GM18909 (cell line): ENCODE results near the gene RAB7B.

Experiments
- ATAC-seq: cut with Tn5 transposase; IDR thresholded peaks from one replicate; pipeline ENCODE4 v1.9.1; 2021; ENCODE audit warnings: mild to moderate bottlenecking; ENCODE audit not compliant: unreplicated experiment, poor library complexity

Gene RAB7B

DNA sequence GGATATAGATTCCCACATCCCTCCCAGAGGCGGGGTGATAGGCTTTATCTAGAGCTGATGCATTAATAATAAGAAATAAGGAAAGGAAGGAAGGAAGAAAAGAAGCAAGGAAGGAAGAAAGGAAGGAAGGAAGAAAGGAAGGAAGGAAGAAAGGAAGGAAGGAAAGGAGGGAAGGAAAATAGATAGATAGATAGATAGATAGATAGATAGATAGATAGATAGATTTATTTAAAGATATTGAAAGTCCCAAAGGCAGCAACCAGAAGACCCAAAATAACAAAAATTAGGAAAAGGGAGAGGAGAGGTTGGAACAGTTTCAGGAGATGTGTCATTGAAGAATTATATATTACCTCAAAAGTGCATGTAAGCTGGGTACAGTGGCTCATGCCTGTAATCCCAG, 47.7 kb downstream of the RAB7B start:
- ATAC-seq = no peak

DNA sequence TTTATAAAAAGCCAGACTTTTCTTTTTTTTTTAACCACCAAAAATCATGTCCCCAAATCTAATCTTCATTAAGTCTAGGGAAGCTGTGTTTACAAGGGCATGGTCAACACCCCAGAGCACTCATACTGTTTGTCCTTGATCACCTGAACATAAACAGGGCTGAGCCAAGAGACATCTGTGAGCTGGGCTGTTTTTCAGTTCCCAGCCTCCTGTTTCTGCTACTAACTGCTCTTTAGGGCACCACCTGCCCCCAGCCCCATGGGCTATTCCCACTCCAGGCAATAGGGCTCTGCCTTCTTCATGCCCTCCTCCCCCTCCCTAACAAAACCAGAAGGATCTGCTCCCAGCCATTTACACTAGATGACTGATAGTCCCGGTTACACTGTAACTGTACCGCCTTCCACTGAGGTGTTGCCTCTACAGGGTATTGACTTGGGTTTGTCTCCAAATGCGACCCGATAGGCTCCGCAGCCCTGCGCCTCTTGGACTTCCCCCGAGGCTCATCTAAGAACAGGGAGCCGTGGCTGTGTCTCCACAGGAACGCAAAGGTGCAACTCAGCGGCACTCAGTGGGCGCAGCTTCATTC, 48.3 kb downstream of the RAB7B start:
- ATAC-seq = no peak

DNA sequence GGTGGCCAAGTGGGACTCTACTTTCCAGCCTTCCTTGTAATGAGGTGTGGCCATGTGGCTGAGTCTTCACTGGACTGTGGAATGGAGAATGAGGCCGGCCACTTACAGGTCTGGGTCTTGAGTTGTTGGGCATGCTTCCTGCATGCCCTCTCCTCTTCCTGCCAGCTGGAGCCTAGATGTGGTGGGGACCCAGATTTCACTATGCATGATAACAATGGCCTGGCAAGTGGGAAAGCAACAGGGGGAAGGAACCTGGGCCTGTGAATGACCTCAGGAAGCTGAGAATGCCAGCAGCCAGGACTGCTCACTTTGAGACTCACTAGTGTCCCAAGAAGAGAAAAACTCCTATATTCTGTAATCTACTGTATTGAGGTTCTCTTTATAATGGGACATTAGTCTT, 51.4 kb downstream of the RAB7B start:
- ATAC-seq = no peak

DNA sequence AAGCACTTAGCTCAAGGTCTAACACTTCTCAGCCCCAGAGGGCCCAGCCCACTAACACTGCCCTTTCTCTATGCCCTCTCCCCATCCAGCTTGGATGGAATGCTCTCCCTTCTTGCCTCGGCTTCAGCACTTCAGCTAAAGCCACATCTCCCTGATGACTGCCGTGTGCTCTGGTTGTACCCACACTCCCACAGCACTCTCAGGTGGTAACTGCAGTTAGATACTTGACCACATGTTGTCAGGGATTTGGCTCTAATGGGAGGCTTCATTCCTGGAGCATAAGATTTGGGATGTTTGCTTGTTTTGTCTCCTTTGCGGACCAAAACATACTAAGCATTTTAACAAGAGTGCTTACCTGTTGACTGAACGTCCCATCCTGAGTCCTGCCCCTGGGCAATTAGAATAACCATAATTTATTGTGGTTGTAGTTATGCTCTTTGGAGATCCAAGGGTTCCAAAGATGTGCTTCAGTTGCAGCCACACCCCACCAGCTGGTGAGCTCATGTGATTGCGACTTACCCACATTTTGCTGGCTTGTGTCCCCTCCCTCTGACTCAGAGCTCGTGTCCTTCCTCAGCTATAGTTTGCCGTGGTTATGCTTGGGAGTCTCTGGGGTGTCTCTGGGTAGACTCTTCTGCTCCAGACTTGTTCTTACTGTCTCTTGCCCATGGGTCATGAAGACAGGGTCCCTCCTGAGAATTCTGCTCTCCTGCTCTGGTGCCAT, 52.2 kb downstream of the RAB7B start:
- no peak for ATAC-seq

DNA sequence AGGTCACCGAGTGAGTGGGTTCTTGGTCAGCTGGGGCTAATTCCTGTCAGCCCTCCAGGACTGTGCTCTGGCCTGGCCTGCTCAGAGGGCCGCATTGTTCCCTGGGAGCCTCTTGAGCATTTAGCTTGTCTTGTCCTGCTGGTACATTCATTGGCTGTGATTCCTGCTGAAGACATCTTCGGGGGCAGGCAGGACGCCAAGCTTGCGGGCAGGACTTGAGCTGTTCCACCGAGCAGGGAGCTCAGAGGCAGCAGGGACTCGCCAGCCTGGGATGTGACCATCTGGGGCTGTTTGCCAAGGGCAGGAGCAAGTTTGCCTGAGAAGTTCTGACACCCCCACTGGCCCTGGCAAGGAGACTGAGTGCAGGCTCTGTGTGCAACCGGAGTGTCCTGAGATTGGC, 52.9 kb downstream of the RAB7B start:
- ATAC-seq = no peak

DNA sequence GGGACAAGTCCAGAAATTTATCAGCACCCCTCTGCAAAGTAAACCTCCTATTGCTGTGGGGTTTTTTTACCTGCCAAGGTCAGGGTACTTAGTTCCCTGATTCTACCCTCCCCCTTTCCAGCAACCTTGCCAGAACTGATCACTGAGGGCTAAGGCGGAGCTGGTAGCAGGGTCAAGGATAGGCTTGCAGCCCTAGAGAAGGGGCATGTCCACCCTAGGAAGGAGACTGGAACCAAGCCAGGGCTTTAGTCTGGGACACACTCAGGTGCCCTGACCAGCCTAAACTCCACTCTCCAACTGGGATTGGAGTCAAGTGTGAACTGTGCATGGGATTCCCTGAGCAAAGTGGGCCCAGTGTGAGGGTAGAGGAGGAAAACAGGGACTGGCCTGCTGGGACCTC, 53.4 kb downstream of the RAB7B start:
- no peak for ATAC-seq

DNA sequence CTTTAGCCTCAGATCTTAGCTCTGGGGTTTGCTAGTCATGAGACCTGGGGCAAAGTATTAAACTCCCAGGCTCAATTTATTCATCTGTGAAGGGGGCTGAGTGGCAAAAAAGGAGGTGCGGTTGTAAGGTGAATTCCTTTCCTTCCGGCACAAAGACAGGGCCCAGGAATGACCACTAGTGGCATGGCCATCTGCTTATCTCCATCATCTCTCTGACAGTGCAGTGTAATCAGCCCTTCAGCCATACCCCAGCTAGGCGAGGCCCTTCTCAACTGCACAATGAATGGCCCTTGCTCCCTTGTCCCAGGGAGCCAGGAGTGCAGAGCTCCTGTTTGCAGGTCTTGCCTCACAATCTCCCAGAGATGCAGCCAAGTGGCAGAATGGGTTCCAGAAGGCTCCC, 54.3 kb downstream of the RAB7B start:
- ATAC-seq = no peak

DNA sequence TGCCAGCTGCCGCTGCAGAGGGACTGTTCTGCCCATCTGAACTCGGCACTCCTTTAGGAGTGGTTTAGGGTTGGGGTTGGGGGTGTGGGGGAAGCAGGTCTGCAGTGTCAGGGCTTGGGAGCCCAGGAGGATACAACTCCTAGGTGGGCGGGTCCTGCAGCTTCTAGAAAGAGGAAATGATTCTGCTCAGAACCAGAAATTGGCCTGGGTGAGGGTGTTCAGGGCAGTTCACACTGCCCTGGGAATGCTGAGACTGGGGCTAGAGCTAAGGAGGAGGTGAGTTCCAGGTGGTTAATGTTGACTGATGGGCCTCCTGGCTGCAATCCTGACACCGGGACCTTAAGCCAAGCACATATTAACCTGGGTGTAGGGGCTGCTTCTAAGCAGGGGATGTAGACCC, 55.2 kb downstream of the RAB7B start:
- ATAC-seq = no peak

DNA sequence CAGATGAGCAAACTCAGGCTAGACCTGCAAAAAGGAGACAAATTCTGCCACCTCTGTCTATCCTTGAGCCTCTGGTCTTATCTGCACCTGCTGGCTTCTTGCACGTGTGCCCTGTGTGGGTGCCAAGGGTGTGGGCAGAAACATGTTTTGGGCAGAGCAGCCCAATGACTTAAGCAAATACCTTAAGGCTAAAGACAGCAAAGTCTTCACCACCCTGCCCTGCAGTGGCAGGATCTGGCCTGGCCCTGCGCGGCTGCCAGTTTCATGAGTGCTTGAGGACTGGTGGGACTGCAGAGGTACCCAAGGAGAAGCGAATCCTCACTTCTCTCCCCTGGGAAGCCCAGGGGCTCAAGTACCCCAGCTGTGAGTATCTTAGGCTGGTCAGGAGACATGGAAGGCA, 56.2 kb downstream of the RAB7B start:
- no peak for ATAC-seq

DNA sequence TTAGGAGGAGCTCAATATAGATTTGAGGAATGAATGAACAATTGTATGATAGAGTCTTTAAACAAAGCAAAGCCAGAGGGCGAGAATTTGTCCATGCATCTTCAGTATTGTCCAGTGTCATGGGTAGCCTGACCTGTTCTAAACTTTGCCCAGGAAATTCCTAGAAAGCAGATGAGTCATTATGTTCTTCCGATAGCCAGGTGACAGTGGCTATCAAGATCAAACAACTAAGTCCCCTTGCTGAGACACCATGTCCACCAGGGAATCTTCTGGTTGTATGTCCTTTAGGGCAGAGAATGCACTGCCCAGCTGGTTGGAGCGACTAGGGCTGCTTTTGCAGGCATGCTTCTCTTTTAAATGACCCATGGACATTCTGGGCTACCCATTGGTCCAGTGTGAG, 58.1 kb downstream of the RAB7B start:
- ATAC-seq = no peak

DNA sequence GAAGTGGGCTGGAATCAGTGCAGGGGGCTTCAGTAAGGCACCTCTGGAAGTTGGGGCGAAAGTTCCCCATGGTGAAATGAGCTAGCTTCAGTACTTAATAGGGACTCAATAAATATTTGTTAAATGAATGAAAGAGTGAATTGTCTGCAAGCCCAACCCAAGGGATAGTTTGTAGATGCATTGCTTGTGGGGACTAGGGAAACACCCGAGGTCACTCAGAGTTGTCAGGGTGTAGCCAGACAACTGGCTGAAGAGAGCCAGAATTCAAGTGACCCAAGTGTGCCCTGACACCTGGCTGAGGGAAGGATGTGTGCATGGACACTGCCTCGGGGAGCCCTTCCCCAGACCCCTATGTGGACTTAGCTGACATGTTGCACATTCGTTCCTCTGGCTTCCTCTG, 58.7 kb downstream of the RAB7B start:
- ATAC-seq = no peak

DNA sequence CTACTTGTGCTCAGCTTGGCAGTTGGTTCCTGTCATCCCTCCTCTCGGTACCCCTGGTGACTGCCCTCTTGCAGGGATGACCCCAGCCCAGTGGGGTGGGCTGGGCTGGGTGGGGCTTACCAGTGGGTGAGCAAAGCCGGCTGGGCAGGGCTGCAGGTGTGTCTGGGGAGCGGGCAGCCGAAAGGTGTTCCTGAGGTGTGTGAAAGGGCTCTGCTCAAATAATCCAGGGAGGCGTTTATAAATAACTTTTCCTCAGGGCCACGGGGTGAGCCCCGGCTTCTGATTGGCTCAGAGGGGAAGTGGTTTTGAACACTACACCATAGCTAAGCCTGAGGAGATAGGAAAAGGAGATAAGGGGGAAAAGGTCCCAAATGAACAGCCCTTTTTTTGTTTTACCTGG, 60.0 kb downstream of the RAB7B start, which contains the start of gene SLC26A9:
TSS of gene SLC26A9 (minus strand) at position 212 of the 400 bp plus-strand sequence. CDS start 7,636 bp downstream, outside the sequence.
- ATAC-seq = no peak

DNA sequence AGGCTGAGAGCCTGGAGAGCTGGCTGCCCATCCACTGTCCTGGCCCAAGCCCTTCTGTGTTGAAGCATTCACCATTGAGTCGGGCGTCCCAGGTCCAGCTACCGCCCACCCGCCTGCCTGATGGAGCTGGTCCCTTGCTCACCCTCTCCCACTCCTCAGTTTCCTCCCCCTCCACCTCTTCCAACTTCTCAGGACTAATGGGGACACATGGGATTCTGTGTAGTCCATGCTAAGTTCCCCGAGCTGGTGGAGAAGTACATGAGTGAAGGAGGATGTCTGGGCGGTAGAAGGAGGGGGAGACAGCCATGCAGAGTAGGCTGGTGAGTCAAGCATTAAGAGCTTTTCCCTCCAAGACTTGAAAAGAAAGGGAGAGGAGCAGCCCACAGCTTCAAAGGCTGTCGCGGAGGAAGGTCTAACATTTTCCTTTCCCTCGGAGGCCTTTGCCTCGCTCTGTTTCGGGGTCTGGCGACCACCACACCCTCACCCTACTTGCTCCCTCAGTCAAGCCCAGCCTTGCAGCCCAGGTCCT, 60.5 kb downstream of the RAB7B start:
- no peak for ATAC-seq

DNA sequence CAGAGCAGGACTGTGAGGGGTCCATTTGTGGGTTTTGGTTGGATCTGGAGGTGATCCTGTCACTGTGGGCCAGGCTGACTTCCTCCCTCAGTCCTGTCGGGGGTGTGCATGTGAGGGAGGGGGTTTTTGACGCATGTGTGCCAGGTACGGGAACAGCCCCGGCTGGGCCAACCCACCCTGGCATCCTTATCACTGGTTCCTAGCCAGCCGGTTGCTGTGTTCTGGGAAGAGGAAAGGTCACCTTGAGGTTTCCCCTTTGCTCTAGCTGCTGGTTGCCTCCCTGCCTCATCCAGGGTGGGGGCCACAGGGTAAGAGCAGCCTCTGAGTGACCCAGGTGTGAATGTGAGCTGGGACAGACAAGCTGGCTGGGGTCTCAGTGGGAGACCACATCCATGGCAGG, 62.5 kb downstream of the RAB7B start:
- no peak for ATAC-seq

DNA sequence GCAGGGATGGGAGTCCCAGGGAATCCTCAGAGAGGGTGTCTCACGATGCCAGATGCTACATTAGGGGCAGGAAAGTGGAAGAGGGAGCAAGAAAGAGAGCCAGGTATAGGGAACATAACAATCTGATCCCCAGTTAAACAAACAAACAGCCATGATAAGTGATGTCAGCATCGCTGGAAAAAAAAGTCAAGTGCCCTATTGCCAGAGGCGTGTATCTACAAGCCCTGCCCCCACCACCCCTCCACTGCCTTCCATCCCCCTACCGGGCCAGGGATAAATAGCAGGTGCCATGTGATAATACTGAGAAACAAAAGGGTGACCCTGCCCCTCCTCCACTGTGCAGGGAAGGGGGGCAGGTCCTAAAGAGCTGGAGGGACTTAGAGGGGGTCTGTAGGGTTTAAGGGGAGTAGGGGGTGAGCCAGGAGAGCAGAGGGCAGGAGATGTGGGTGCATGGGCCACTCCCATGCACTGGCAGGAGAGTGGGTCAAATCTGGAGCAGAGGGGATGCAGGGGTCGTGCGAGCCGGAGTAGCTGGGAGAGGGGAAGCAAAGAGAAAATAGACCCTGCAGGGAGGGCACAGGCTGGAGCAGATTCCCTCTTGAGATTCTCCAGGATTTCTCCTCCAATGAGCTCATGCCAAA, 63.4 kb downstream of the RAB7B start:
- ATAC-seq = no peak

DNA sequence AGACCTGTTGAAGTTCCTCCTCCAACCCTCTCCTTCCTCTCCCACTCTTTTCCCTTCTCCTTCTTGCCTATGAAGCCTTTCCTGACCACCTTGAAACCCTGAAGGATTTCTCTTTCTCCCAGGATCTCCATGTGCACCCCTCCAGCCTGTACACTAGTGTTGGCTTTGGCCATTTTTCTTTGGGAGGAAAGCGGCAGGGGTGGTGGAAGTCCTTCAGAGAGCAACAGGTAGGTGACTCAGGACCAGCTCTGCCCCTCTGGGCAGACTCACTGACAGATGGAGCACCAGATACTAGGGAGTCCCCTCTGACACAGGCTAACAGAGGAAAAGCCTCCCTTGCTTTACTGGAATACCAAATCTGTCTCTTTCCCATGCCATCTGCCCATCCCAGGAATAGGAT, 64.5 kb downstream of the RAB7B start:
- ATAC-seq = no peak

DNA sequence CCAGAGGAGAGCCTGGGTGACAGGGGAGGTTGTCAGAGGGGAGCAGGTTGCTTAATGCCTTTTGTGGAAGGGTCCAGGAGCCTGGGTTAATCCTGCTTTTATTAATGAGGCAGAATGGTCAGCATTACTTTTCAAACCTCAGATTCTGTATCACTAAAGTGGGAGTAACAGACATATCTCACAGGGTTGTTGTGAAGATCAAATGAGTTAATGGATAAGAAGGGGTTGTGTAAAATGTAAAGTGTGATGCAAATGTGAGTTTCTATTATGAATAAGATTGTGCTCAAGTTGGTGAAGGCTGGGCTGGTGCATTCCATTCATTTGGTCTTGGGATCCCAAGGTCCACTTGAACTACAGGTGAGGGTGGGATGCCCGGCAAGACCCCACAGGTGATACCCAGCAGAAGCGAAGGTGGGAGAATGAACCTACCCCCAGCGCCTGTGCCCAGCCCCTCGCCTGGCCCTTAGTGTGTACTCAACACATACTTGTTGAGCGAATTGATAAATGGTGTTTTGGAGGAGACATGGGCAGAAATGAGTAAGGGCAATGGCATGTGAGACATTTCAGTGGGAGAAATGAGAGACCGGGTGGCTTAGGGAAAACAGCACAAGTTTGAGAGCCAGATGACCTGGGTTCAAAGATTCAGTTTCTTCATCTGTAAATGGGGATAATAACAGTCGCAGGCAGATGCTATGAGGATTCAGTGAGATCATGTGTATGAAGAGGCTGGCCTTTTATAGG, 66.2 kb downstream of the RAB7B start:
- ATAC-seq = no peak

DNA sequence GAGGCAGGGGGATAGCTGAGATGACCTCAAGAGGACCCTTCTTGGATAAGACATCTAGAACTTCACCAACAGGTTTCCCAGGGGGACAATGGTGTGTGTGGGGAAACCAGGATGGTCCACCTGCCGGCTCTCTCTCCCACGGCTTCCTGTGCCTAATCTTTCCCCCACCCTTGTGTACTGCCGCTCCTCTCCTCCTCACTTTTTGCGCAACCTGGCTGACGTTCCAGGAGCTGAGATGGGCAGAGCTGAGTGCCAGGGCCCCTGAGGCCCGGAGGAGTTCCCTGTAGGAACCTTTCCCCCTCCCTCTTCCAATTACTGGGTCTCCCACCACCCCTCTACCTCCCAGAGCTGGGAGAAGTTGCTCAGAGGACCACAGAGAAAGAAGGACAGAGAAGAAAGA, 66.9 kb downstream of the RAB7B start:
- ATAC-seq = no peak

DNA sequence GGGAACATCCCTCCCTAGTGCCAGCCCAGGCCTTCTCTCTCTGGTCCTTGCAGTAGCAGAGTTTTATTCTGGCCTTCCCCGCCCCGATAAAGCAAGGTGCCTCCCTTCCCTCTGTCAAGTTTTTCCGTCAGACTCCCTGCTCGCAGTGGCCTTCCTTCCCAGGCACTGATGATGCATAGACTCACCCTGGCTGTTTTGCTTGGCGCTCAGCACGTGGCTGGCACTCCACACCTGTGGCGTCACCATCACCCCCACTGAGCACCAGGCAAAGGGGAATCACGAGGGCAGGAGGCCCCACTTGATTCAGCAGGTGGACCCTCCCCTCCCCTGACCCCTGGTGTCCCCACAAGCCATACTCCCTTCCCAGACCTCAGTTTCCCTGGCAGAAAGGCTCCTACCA, 67.3 kb downstream of the RAB7B start:
- no peak for ATAC-seq

DNA sequence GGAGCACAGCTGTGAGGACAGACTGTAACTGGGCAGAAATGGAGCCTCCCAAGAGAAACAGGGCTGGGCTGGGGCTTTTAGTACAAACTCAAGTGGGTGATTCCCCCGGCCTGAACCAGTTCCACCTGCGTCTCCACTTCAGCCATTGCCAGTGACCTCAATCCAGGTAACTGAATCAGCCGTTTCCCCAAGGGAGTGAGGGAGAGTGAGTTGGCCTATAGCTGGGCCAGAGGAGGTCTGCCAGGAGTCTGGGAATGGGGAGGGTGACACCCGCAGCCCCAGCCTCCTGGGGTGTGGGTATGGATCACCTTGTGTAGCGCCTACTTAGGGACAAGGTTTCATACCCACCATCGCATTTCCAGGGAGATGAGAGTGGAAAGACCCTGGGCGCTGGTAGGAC, 68.4 kb downstream of the RAB7B start:
- no peak for ATAC-seq
